GM19193 (cell line): ENCODE results near the gene TGM5.

Experiments
- POLR2A ChIP-seq: IDR thresholded peaks from 4 replicates; pipeline ENCODE4 v1.6.1; 2011; ENCODE audit not compliant: insufficient read depth, insufficient read length; ENCODE audit errors: extremely low read depth

Gene TGM5

GRCh38 chr15:43266834-43267233, at the start of gene TGM5:
Gene TGM5, minus strand, starts transcription at chr15:43266928. Its CDS starts 79 bp downstream, at chr15:43266849.
- no peak for TF ChIP-seq POLR2A

GRCh38 chr15:43314171-43314570, 47.4 kb upstream of the TGM5 start:
- no peak for TF ChIP-seq POLR2A

- TF ChIP-seq POLR2A, result no peak
These were observed 45.6 kb upstream of the TGM5 start for GRCh38 chr15:43312378-43312777.

GRCh38 chr15:43302205-43302817, 35.6 kb upstream of the TGM5 start, which contains the start of gene TGM7:
Gene TGM7, minus strand, starts transcription at chr15:43302255.
- TF ChIP-seq POLR2A, result no peak

DNA sequence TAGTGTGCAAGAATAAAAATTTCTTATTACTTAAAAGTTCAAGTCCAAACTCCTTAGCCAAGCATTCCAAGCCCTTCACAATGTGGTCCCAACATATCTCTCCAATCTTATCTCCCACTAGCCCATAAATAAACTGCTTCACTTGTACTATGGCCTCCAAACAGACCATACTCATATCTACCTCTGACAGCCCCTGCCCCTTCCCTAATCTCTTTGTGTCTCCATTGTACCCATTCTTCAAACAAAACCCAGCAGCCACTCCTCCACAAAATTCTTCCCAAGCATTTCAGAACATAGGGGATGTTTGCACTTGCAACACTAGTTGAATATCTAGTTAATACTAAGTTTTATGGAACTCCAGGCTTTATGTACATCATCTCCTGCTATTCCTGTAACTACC, 33.2 kb upstream of the TGM5 start:
- no peak for TF ChIP-seq POLR2A

GRCh38 chr15:43299411-43299810, 32.7 kb upstream of the TGM5 start:
- no peak for TF ChIP-seq POLR2A

GRCh38 chr15:43294091-43294706, 27.5 kb upstream of the TGM5 start:
- no peak for TF ChIP-seq POLR2A

DNA sequence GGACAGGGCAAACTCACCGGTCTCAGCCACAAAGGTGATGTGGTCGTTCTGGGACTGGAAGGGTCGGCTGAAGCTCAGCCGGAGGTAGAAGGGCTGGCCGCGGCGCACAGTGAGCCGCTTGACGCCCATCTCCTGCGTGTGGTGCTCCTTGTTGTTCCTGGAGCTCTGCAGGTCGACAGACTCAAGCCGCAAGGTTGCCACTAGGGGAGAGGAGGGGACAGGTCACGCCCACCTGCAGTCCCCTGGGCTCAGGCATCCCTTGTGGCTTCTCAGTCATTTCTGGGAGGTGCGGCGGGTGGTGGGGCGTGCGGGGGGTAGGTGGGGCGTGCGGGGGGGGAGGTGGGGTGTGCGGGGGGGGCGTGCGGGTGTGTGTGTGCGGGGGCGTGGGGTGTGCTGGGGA, 26.7 kb upstream of the TGM5 start:
- TF ChIP-seq POLR2A, result no peak

- no peak for TF ChIP-seq POLR2A
These were observed 25.8 kb upstream of the TGM5 start for GRCh38 chr15:43292375-43293078.

- no peak for TF ChIP-seq POLR2A
These were observed 20.5 kb upstream of the TGM5 start for GRCh38 chr15:43287254-43287653.

DNA sequence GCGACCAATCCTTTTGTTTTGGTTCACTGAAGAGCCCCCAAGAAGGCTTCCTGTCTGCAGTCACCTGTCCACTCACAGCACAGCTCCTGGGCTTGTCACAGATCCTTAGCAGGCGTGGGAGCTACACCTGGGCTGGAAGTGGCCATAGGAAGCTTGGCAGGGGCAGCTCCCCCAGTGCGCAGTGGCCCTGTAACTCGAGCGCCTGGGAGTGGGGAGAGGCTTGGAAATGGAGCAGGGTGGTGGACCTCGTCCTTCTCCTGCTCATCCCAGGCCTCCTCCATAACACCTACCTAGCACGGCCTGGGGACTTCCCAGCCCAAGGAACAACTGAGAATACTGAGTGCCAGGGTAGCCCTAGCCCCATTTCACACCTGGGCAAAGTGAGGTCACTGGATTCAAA, 19.3 kb upstream of the TGM5 start:
- TF ChIP-seq POLR2A, result no peak

GRCh38 chr15:43285609-43286037, 18.9 kb upstream of the TGM5 start:
- no peak for TF ChIP-seq POLR2A

- TF ChIP-seq POLR2A, result no peak
These were observed 16.8 kb upstream of the TGM5 start for GRCh38 chr15:43283526-43283925.

GRCh38 chr15:43281926-43282602, 15.3 kb upstream of the TGM5 start:
- TF ChIP-seq POLR2A, result no peak

DNA sequence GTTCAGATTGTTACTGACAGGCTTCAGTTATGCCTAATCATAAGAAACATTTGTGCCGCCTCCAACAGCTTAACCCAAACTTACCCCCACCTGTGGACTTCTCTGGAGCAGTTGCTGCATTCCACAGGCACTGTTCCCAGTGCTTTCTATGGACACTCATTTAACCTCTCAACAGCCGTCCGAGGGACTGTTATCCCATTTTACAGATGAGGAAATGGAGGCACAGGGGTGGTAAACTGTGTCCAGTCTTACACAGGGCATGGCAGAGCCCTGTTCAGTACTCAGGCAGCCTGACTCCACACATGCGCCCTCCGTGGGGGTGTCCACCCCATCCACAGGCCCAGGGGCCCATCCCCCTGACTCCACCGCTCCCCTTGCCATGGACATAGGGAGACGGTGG, 14.3 kb upstream of the TGM5 start:
- no peak for TF ChIP-seq POLR2A
